Measurements from ENCODE around the gene ATR.
"Not testable (repeated sequence)": the region's sequence is repeated elsewhere in the genome, so short reads cannot be mapped to it uniquely, and the experiment has no call there.

The ATR gene

GRCh38 chr3:142578329-142579223 lies at the start of gene ATR:
TSS of gene ATR (minus strand) at chr3:142578733. CDS start at chr3:142578704, 29 bp downstream.
- DNase-seq (ENCODE audit: low read depth, low spot score): peak; percentile 86

DNA sequence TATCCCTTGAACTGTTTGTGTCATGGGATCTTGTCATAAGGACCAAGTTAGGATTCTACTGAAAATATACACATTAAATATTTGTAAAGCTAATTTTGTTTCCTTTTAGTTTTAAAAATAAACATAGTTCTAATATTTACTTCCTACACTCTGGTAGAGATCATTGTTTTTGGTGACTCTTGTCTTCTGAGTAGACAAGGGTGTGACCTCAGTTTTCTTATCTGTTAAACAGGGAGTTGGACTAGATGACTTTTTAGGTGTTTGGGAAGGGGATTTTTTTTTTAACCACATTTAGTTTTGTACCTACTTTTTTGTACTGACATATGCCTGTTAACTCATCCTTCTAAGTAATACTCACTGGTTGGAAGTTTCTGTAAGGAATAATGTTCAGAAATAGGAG lies 48.4 kb upstream of the ATR start:
- no peak for DNase-seq (ENCODE audit: low read depth, low spot score)

DNA sequence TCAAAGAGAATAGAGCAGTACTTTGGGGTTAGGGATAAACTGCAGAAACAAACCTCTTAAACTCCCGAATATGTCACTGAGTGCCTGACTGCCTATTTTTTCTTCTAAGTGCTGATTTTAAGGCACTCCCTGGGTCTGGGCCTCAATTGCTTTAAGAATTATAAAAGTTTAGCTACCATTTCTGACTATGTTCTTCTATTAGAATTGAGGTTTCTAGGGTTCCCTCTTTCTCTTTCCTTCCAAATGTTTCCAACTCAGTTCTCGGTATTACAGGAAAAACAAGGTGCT lies 46.6 kb upstream of the ATR start:
- DNase-seq (ENCODE audit: low read depth, low spot score): no peak

- DNase-seq (ENCODE audit: low read depth, low spot score): no peak
Measured at GRCh38 chr3:142624341-142625152, 46.0 kb upstream of the ATR start.

- DNase-seq (ENCODE audit: low read depth, low spot score): no peak
Measured at GRCh38 chr3:142623194-142623593, 44.7 kb upstream of the ATR start.

DNA sequence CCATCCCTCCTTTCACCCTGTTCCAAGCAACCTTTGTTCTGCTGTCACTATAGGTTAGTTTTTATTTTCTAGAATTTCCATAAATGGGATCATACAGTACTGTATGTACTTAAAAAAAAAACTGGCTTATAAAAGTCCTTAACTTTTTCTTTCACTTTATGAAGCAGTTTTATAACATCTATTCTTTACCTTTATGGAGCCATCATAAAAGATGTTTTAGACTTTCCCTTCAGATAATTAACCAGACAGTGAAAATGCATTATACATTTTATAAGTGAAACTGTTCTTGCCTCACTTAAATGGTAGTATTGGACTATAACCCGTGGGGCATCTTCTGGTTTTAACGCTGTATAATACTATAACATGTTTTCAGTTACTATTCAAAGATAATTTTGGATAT lies 43.9 kb upstream of the ATR start:
- no peak for DNase-seq (ENCODE audit: low read depth, low spot score)

DNA sequence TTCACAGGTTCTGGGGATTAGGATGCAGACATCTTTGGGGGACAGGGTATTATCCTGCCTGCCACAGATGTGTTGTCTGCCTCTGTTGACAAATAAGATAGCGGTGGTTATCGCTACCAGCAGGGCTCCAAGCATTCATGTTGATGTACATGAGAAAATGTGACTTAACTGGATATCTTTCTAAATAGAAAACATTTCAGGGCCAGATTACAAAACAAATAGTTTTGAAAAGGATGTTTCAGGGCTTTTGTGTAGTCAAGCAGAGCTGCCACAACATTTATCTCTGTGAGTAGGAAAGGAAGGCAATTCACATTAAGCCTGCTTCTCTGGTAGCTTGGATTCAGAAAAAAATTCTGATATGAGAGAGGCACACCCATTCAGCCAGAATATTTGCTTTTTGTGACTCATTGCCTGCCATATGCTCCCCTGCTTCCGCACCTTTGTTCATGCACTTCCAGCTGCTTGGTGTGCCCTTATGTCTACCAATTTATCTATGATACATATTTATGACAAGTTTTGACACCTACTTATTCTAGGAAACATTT lies 40.5 kb upstream of the ATR start:
- DNase-seq (ENCODE audit: low read depth, low spot score): no peak

DNA sequence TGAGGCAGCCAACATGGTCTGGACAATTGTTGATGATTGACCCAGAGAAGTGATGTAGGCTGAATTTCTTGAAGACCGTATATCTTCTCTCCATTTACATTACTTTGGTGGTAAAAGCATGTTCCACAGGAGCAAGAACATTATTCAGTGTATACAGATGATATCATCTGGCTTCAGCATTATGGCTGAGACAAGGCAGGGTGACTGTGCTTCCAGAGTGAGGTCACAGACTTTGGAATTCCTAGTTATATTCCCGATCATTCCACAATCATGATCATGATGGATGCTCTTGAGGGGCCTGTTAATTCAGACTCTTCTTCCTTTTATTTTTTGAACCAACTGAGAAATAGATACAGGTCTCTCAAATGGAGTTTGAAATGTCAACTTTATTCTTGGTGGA lies 36.6 kb upstream of the ATR start:
- DNase-seq (ENCODE audit: low read depth, low spot score): no peak

DNA sequence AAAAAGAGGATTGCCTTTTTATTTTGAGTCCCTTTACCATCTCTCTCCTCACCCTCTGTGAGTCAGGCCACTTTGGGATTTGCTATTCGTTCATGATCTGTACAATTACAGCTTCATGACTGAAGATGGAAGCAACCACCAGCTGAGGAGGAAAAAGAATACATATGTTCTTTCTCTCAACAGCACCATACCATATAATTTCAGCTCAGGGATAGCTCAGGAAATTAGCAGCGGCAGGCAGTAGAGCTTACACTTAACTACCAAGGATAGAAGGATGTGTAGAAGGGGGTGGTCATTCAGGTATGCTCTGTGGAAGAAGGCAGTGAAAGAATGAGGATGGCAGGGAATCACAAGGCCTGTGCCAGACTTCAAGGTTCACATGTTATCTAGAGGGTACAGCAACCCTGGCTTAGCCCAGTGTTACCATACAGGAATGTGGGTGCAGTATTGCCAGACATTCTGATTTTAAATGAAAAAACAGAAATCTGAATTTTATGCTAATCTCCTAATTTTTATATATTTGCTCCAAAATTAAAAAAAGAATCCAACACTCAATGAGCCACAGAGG lies 35.6 kb upstream of the ATR start:
- DNase-seq (ENCODE audit: low read depth, low spot score): no peak

GRCh38 chr3:142613491-142613890 lies 35.0 kb upstream of the ATR start:
- DNase-seq (ENCODE audit: low read depth, low spot score): no peak

- no peak for DNase-seq (ENCODE audit: low read depth, low spot score)
Measured at GRCh38 chr3:142611206-142611605, 32.7 kb upstream of the ATR start.

DNA sequence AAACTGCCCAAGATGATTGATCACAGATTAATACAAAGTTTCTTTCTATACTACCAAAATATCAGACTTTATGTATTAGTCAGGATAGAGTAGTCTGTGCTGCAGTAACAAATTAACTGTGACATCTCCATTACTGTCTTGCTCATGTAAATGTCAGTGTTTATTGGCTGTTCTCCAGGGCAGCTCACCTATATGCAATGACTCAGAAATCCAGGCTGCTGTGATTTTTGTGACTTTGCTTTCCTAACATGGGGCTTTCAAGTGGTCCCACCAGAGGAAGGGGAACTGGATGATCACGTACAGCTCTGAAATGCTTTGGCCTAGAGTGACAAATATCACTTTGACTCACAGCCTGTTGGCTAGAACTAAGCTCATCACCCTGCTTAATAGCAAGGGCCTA lies 30.6 kb upstream of the ATR start:
- DNase-seq (ENCODE audit: low read depth, low spot score): no peak

DNA sequence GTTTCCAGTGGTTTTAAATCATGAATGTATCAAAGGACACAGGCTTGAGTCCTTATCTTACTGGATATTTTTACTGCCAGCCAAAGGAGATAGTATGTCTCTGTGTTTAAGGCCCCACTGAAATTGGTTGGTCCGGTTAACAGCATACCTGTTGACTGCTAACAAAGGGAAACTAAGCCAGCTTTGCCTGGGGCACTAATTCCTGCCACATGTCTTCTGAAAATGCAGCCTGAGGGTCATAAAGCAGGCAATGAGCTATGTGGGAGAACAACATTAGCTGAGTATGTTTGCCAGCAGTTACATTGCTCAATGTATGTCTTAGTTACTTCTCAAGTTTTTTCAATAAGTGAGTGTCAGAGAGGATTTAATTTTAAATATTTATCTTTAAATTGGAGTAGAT lies 30.1 kb upstream of the ATR start:
- no peak for DNase-seq (ENCODE audit: low read depth, low spot score)

GRCh38 chr3:142604940-142605339 lies 26.4 kb upstream of the ATR start:
- DNase-seq (ENCODE audit: low read depth, low spot score): no peak

GRCh38 chr3:142603386-142603705 lies 24.8 kb upstream of the ATR start:
- DNase-seq (ENCODE audit: low read depth, low spot score): not testable (repeated sequence)

DNA sequence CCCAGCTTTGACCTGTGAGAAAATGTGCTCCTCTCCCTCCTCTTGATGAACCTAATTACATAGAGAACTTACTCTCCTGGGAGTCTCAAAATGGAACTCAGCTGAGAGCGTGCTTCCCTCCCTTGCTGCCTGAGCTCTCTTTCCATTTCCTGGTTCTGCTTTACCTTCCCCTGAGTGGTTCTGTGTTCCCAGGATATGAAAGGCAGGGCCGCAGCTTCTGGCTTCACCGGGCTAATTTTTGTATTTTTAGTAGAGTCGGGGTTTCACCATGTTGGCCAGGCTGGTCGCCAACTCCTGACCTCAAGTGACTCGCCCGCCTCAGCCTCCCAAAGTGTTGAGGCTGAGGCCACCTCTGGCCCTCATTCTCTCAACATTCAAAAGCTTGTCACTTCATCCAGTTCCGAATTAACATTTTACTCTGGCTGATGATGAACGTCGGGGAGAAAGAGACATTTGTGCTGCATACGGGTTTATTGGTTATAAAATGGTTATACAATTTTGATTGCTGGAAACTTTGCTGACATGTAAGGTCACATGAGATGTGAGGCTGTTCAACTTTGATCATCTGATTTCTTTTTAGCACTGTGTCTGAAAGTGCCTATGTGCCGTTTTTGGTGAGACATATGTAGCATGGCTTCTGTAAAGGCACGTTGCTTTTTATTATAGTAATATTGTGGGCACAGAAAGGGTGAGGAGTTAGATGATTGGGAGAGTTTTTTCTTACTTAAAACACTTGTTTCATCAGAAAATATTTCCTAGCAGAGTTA lies 24.3 kb upstream of the ATR start:
- no peak for DNase-seq (ENCODE audit: low read depth, low spot score)

GRCh38 chr3:142601713-142602112 lies 23.2 kb upstream of the ATR start:
- no peak for DNase-seq (ENCODE audit: low read depth, low spot score)

DNA sequence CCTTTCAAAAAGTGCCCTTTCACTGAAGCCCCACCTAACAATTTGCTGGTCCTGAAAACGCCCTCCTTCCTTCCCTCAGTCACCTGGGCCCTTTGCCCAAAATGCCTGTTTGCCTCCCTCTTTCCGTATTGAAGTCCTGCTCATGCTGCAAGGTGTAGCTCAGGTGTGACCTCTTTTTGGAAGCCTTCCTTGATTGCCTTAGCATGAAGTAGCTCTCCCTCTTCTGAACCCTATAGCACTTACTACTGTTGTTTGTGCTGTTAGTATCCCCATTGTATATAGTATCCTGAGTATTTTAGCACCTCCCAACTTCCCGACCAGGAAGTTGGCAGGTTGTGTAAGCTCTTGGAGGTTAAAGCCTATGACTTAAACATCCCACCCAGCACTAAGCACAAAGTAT lies 19.4 kb upstream of the ATR start:
- DNase-seq (ENCODE audit: low read depth, low spot score): no peak

DNA sequence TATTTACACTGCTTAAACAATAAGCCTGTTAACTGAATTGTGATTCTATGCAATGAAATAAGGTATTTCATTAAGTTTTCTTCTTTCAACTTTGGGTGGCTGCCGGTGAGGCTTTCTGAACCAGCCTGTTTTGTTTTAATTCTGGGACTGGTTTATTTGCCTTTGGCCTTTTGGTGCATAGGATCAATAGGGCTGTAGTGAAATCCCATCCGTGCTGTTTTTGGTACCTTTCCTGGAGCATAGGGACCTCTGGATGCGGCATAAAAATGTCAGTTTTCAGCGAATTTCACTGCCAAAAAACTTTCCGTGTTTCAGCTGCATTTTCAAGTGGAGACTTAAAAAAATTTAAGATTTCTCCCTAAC lies 18.2 kb upstream of the ATR start:
- no peak for DNase-seq (ENCODE audit: low read depth, low spot score)

- DNase-seq (ENCODE audit: low read depth, low spot score): peak; percentile 62
Measured at GRCh38 chr3:142595951-142596725, 17.6 kb upstream of the ATR start, which contains the start of gene PLS1. TSS of gene PLS1 (plus strand) at chr3:142596393. CDS start at chr3:142664238, 67,845 bp downstream.

DNA sequence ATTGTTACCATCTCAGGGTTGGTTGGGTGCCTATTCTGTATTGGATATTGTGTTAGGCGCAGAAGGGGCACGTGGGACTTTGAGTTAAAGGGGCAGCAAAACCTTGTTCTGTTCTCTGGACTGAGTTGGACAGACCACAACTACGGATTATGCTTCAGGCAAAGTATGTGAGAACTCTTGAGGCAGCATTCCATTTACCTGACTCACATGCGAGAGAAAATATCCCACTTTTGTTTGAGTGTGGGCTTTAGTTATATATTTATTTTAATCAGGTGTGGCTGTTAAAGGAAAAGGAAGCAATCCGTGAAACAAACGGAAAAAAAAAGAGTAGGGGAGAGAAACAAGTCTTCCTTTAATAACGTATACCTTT lies 17.0 kb upstream of the ATR start:
- peak; percentile 5 for DNase-seq (ENCODE audit: low read depth, low spot score)

Measured in brain pericyte (primary cell).